Measurements from ENCODE around the gene ASB5.
"Not testable (repeated sequence)": the region's sequence is repeated elsewhere in the genome, so short reads cannot be mapped to it uniquely, and the experiment has no call there.

The ASB5 gene, protein sequence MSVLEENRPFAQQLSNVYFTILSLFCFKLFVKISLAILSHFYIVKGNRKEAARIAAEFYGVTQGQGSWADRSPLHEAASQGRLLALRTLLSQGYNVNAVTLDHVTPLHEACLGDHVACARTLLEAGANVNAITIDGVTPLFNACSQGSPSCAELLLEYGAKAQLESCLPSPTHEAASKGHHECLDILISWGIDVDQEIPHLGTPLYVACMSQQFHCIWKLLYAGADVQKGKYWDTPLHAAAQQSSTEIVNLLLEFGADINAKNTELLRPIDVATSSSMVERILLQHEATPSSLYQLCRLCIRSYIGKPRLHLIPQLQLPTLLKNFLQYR

GRCh38 chr4:176268963-176269362, at the start of gene ASB5:
Gene ASB5, minus strand, starts transcription at chr4:176269222. Its CDS starts 114 bp downstream, at chr4:176269108.
- H3K27ac ChIP-seq, result peak within 1 kb of the TSS; percentile 77
- no peak for DNase-seq (ENCODE audit: low read depth, low spot score)

- no peak for DNase-seq (ENCODE audit: low read depth, low spot score)
- H3K27ac ChIP-seq, result no peak overlapping the region
These were observed 44.7 kb upstream of the ASB5 start for GRCh38 chr4:176313596-176314336.

DNA sequence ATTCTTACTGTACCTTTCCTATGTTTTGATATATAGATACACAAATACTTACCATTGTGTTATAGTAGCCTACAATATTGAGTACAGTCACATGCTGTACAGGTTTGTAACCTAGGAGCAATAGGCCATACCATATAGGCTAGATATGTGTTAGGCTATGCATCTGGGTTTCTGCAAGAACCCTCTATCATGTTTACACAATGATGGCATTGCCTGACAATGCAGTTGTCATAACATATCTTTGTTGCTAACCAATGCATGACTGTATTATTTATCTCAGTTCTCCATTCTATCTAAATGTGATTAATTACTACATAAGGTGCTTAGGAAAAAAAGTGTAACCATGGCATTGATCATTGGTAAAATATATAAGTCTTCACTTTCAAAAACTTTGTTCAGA, 40.8 kb upstream of the ASB5 start:
- no peak overlapping the region for H3K27ac ChIP-seq
- peak; percentile 8 for DNase-seq (ENCODE audit: low read depth, low spot score)

DNA sequence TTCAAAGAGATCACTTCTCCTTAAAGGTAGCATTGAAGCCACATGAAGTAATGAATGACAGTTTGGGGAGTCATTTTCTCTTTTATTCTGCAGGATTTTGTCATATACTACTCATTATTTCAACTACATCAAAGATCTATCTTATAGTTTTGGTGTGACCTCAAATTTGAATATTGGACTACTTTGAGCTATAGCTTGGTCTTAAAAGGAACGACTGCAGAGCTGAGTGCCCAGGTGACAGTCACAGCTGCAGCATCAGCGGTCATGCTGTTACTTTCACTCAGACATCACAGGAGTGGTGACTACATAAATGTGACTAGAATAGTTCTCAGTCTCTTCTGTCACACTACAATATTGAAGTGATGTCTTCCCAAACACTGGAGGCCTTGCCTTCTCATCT, 40.0 kb upstream of the ASB5 start:
- H3K27ac ChIP-seq, result no peak overlapping the region
- DNase-seq (ENCODE audit: low read depth, low spot score), result no peak

GRCh38 chr4:176308441-176308840, 39.4 kb upstream of the ASB5 start:
- no peak for DNase-seq (ENCODE audit: low read depth, low spot score)
- no peak overlapping the region for H3K27ac ChIP-seq

- no peak for DNase-seq (ENCODE audit: low read depth, low spot score)
- H3K27ac ChIP-seq, result no peak overlapping the region
These were observed 38.6 kb upstream of the ASB5 start for GRCh38 chr4:176307666-176307930.

DNA sequence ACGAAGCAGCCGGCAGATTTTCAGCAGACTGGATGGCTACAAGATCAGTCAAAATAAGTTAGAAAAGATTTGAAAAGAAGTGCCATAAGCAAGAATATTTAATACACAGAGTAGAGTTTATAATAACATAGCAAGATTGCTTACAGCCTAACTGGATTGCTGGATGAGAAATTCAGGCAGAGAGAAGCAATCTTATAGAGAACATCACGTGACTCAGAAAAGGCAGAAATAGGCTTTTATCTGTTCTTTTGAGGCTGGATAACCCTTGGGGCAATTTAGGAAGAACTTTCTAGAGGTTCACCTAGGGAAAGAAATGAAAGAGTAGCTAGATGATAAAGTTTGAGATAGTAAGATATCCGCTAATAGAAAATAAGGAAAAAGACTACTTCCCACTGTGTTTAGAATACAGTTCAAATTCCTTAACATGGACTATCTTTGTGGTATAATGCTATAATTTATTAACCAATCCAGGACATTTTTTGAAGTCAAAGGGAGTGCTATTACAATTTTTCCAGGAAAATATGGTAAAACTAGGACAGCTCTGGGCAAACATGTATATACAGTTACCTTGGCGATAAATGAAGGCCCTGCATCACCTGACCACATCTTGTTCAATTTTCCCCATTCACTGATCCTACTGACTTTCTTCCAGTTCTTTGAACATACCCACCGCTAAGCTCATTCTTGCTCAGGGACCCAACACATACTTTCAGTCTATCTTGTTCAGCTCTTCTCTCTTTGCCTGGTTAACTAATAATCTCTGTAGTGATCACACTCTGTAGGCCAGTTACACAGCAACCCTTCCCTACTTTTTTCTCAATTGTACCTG, 38.0 kb upstream of the ASB5 start:
- no peak overlapping the region for H3K27ac ChIP-seq
- DNase-seq (ENCODE audit: low read depth, low spot score), result no peak

GRCh38 chr4:176303938-176304337, 34.9 kb upstream of the ASB5 start:
- no peak overlapping the region for H3K27ac ChIP-seq
- DNase-seq (ENCODE audit: low read depth, low spot score), result no peak

GRCh38 chr4:176302283-176303275, 33.6 kb upstream of the ASB5 start:
- DNase-seq (ENCODE audit: low read depth, low spot score), result peak; percentile 39

DNA sequence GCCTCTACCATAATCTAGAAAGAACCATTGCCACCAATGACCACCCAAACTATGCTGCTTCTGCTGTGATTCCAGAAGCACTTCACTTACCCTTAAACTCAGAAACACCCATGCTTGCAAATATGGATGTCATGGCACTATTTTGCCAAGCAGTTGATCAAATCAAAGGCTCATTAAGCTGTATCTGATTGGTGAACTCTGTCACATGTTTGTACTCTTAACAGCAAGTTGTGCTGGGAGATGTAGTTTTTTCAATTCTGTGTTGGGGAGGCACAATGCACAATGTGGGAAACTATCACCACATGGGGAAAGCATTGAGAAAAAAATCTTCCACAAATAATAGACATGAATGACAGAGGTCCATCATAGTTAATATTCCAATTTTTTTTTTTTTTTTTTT, 31.5 kb upstream of the ASB5 start:
- no peak overlapping the region for H3K27ac ChIP-seq
- DNase-seq (ENCODE audit: low read depth, low spot score), result no peak

More at GRCh38 chr4:176302283-176303275, 33.6 kb upstream of the ASB5 start:
- no peak overlapping the region for H3K27ac ChIP-seq

GRCh38 chr4:176300036-176300435, 31.0 kb upstream of the ASB5 start:
- no peak for DNase-seq (ENCODE audit: low read depth, low spot score)
- no peak overlapping the region for H3K27ac ChIP-seq

GRCh38 chr4:176298664-176299063, 29.6 kb upstream of the ASB5 start:
- no peak overlapping the region for H3K27ac ChIP-seq
- no peak for DNase-seq (ENCODE audit: low read depth, low spot score)

DNA sequence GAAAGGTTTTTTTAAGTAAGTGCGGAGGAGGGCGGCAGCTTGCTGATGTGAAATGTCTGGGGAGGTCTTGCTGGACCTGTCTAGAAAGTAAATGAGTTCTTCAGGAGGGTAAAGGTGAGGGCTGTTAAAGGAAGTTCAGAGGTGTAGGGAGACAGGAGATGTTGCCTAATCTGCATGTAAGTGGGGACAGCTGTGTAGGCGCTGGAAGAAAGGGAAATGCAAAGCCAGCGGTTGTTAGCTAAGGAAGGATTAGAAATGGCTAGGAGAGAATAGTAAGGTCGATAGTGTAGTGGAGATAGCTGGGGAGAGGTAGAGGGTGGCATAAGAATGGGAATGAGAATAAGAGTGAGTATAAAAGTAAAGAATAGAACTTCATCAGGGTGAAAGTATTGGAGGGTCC, 26.9 kb upstream of the ASB5 start:
- H3K27ac ChIP-seq; DNase-seq (ENCODE audit: low read depth, low spot score): not testable (repeated sequence)

- no peak for DNase-seq (ENCODE audit: low read depth, low spot score)
- H3K27ac ChIP-seq, result no peak overlapping the region
These were observed 24.6 kb upstream of the ASB5 start for GRCh38 chr4:176293660-176294059.

- DNase-seq (ENCODE audit: low read depth, low spot score), result no peak
- H3K27ac ChIP-seq, result no peak overlapping the region
These were observed 23.9 kb upstream of the ASB5 start for GRCh38 chr4:176292920-176293319.

GRCh38 chr4:176291748-176292147, 22.7 kb upstream of the ASB5 start:
- DNase-seq (ENCODE audit: low read depth, low spot score), result no peak
- H3K27ac ChIP-seq, result no peak overlapping the region

DNA sequence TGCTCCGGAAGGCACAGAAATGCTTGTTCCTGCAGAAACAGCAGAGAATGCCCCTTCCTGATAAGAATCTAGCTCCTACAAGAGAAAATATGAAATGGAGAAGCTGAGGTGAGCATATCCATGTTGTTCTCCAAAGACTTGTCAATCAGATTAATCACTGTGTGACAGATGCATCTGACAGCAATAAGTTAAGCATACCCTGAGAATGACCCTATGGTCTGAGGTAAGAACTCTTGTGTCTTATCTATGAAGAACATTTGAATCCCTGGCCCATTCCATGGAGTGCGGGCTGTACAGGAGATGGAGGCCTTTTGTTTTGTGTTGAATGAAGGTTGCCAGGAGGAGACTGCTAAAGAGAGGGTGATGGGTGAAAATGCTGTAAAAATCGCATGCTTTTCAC, 21.5 kb upstream of the ASB5 start:
- no peak overlapping the region for H3K27ac ChIP-seq
- no peak for DNase-seq (ENCODE audit: low read depth, low spot score)

DNA sequence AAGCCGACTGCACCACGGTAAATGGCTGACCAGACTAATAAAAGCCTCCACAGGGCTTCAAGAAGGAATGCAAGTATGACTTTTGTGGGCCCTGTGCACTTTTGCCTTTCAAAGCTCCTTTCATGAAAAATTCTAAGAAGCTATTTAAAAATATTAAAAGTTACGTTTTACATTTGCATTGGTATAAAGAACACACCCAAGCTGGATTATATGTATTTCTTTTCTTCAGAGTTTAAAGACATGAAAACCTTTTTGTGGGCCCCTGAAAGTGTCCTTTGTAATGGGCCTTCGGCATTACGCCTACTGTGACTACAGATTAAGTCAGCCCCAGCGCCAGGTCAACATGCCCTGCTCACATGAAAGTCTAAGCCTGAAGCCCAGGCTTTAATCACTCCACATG, 20.5 kb upstream of the ASB5 start:
- H3K27ac ChIP-seq, result no peak overlapping the region

GRCh38 chr4:176288020-176288419, 19.0 kb upstream of the ASB5 start:
- DNase-seq (ENCODE audit: low read depth, low spot score), result no peak
- no peak overlapping the region for H3K27ac ChIP-seq

More for the DNA sequence above, 20.5 kb upstream of the ASB5 start:
- no peak for DNase-seq (ENCODE audit: low read depth, low spot score)

GRCh38 chr4:176287546-176287945, 18.5 kb upstream of the ASB5 start:
- no peak overlapping the region for H3K27ac ChIP-seq
- DNase-seq (ENCODE audit: low read depth, low spot score), result no peak

Data from epithelial cell of prostate (primary cell).